HS-5 (cell line): ENCODE data around the gene ANKRD65.
"Not testable (repeated sequence)": the region's sequence is repeated elsewhere in the genome, so short reads cannot be mapped to it uniquely, and the experiment has no call there.

Source experiments
- DNase-seq: peaks from one replicate; pipeline ENCODE4 v3.0.0-alpha.2; 2012; ENCODE audit warnings: low read depth

ANKRD65 gene

DNA sequence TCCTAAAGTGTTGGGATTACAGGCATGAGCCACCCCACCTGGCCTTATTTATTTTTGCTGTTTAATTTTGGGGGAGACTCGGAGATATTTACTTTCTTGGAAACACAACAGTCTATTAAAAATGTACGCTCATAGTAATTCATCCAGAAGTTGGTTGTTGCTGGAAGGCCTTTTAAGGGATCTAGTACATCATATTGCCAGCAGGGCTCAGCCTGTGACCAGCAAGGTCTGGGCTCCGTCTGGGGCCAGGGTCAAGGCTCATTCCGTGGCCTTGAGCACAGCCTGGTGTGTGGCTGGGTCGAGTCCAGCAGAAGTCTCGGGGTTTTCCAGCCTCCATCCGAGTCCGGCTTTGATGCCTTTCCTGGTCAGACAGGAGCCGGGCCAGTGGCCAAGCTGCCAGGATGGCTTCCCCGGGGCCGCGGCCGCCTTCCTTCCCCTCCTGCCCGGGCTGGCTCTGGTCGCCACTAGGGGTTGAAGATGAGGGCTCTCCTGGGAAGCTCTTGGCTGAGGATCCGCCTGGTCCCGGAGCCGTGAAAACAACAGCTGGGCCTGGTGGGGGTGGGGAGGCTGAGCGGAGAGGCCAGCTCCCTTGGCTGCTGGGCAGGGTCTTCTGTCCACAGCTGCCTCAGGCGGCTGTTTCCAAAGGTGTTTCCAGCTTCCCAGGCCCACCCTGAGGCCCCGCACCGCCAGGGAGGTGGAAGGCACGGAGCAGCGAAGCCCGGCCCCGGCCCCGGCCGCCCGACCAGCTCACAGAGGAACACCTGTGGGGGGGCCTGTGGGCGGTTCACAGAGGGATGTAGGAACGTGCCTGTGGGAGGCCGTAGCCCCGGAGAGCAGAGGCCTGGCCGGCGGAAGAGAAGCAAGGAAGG is 9.3 kb upstream of the ANKRD65 start:
- DNase-seq = no peak

DNA sequence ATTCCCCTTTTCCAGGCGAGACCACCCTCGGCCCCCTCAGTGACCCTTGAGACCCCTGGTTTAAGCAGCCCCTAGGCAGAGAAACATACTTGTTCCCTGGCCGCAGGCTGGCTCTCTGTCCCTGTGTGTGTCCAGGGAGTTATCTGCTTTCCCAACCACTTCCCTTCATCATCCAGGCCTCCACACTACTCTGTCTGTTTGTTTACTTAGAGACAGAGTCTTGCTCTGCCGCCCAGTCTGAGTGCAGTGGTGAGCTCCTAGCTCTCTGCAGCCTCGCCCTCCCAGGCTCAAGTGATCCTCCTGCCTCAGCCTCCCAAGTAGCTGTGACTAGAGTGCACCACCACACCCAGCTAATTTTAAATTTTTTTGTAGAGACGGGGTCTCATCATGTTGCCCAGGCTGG is 8.6 kb upstream of the ANKRD65 start:
- DNase-seq = no peak

DNA sequence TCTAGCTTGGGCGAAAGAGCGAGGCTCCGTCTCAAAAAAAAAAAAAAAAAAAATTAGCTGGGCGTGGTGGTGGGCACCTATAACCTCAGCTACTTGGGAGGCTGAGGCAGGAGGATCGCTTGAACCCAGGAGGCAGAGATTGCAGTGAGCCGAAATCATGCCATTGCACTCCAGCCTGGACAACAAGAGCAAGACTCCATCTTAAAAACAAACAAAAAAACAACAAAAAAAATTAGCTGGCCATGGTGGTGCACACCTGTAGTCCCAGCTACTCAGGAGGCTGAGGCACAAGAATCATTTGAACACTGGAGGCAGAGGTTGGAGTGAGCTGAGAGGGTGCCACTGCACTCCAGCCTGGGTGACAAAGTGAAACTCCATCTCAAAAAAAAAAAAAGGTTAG is 7.9 kb upstream of the ANKRD65 start:
- not testable (repeated sequence) for DNase-seq

DNA sequence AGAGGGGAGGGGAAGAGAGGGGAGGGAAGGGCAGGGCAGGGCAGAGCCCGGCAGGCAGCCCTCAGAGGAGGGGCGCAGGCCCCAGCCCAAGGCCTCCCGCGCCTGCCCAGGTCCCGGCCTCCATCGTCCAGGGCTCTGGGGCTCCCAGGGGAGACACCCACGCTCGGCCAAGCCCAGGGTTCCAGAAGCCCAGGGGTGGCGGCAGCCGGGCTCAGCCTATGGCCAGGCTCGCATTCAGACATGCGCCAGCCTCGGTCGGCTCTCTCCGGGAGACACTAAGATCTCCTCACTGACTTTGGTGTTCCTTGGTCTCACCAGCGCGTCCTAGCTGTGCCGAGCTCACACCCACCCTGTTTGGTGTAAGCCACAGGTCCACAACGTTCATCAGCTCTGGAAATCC is 7.1 kb upstream of the ANKRD65 start:
- DNase-seq = no peak

DNA sequence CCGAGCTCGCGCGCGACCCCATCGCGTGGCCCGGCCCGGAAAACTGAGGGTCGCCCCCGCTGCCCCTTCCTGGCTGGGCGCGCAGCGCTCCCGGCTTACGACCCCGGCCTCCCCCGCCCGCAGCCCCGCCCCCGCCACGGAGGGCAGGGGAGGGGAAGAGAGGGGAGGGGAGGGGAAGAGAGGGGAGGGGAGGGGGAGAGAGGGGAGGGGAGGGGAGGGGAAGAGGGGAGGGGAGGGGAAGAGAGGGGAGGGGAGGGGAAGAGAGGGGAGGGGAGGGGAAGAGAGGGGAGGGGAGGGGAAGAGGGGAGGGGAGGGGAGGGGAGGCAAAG is 6.7 kb upstream of the ANKRD65 start:
- DNase-seq = no peak

DNA sequence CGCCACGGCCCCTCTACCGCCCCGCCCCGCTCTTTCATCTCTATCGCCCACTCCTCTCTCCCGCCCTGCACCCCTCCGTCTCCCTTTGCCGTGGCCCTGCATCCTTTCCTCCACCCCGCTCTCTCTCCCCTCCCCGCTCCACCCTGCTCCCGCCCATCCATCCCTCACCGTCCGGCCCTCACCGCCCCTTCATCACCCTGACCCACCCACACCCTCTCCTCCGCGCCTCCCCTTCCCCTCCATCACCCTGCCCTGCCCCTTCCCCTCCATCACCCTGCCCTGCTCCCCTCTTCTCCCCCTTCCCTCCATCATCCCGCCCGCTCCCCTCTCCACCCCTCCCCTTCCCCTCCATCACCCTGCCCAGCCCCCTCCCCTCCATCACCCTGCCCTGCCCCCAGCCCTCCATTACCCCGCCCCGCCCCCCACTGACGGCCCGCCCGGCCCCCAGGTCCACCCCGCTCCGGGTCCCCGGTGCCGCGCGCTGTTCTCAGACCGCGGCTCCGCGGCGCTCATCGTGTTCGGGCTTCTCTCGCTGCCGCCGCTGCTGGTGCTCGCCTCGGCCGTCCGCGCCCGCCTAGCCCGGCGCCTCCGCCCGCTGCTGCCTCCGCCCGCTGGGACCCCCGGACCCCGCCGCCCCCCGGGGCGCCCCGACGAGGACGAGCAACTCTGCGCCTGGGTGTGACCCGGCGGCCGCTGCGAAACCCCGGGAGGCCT is 6.2 kb upstream of the ANKRD65 start:
- no peak for DNase-seq

DNA sequence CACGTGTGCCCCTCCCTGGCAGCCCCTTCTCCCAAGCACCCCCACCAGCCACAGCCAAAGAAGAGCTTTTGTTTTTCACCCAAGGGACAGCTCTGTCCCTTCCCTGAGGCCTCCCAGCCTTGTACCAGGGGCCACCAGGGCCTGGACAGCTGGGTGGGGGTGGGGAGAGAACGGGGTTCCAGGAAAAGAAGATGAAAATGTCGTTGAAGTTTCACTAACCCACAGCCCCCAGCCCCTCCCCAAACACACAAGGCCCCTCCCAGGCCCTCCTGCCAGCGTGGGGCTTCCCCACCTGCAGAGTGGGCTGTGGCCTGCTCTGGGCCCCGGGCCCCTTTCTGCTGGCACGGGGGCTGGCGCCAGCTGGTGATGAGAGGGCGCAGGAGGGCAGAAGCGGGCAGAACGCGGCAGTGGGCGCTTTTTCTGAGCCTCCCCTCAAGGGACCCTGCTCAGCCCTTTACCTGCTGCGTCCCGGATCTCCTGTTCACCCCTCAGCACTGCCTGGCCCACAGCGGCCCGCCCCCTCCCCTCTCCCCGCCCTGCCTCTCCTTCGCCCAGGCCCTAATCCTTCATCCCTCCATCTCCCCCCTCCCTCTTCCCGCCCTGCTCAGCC is 5.5 kb upstream of the ANKRD65 start:
- DNase-seq = no peak

DNA sequence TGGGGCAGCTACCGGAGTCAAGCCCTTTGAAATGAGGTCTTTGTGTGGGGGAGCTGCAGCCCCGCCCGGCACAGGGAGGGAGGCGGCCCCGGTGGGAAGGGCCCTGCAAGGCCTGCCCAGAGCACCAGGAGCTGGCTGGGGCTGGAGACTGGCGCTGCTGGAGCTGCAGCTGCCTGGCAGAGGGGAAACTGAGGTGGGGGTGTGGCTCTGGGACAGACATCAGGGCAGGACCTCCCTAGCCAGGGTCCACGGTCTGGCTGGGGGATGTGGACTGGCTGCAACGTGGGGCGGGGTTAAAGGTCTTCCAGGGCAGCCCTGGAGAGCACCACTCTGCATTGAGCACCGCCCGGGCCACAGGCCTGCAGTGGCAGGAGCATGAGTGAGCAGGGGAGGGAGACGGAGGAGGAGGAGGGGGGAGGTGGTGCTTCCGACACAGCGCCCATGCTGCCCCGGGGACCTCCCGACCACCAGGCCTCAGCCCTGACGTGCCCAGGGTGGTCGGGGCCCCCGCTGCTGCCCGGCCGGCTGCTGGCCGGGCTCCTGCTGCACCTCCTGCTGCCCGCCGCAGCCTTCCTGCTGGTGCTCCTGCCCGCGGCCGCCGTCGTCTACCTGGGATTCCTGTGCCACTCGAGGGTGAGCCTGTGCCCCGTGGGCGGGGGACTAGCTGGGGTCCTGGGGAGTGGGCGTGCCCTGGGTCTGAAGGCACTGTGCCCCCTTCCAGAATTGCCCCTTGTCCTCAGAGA is 4.8 kb upstream of the ANKRD65 start:
- DNase-seq = no peak

DNA sequence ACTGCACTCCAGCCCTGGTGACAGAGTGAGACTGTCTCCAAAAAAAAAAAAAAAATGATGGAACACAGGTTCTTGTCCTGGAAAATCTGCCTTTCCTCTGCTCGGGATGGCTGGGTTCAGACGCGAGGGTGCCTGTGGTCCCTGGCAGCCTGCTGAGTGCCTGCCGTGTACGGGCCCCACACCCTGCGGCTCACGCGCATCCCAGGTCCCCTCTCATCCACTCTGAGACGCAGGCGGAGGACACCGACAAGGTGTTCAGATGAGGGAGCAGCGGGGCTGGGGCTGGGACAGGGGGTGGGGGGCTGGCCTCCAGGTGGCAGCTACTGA is 4.3 kb upstream of the ANKRD65 start:
- no peak for DNase-seq

DNA sequence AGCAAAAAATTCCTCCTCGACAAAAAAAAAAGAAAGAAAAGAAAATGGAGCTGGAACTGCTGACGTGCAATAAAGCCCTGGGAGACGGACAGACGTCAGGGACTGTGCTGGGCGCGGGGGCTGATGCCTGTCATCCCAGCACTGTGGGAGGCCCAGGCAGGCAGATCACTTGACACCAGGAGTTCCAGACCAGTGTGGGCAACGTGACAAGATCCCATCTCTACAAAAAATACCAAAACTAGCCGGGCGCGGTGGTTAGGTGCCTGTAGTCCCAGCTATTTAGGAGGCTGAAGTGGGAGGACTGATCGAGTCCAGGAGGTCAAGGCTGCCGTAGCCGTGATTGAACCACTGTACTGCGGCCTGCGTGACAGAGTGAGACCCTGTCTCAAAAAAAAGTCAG is 3.6 kb upstream of the ANKRD65 start:
- DNase-seq = no peak

DNA sequence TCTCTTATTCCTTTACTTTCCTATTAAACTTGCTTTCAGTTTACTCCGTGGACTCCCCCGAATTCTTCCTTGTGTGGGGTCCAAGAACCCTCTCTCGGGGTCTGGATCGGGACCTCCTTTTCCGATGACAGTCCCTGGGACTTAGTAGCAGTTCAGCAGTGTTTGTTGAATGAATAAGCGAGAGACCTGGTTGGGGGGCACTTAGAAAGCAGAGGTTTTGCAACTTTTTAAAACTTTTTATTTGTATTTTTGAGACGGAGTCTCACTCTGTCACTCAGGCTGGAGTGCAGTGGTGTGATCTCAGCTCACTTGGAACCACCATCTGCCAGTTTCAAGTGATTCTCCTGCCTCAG is 2.1 kb upstream of the ANKRD65 start:
- no peak for DNase-seq

DNA sequence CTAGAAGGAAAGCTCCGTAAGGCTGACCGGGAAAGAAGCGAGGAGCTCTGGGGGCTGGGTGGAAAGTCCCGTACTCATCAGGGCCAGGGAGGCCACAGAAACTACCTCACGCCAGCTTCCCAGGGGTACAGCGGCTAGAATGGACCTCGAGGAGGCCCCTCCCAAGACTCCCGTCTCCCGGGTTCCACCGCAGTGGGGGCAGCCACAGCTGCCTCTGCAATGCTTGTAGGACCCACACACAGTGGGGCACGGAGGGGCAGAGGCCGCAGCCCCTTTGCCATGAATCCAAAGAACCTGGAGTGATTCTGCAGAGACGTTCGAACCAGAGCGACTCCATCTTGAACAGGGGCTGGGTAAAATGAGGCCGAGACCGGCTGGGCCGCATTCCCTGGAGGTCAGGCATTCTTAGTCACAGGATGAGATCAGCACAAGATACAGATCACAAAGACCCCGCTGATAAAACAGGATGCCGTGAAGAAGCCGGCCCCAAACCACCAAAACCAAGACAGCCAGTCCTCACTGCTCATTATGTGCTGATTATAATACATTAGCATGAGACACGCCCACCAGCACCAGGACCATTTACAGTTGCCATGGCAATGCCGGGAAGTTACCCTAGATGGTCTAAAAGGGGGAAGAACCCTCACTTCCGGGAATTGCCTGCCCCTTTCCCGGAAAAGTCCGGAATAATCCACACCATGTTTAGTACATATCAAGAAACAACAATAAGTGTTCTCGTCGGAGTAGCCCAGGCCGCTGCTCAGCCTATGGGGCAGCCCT is 1.6 kb upstream of the ANKRD65 start:
- DNase-seq = no peak

DNA sequence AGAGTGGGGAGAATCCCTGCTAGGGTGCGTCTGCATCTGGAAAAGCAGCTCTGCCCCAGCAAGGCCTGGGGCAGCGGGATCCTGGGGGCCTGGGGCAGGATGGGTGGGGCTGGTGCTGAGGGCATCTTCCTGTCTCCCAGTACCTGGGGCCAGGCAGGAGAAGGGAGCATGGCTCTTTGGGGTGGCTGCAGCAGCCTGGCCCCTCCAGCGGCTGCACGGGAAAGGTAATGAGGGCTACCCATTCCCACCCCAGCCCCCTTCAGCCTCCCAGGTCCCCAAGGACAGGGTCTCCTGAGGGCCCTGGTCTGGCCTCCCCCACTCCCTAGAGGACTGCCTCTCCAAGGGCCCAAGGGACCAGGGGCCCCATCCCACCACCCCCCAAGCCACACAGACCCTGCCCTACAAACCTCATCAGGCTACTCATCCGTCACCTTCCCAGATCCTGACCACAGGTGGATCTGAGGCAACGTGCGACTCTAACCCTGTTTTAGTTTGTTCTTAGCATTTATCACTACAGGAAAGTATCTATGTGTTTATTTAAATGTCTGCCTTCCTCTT is 910 bp upstream of the ANKRD65 start:
- DNase-seq = no peak

DNA sequence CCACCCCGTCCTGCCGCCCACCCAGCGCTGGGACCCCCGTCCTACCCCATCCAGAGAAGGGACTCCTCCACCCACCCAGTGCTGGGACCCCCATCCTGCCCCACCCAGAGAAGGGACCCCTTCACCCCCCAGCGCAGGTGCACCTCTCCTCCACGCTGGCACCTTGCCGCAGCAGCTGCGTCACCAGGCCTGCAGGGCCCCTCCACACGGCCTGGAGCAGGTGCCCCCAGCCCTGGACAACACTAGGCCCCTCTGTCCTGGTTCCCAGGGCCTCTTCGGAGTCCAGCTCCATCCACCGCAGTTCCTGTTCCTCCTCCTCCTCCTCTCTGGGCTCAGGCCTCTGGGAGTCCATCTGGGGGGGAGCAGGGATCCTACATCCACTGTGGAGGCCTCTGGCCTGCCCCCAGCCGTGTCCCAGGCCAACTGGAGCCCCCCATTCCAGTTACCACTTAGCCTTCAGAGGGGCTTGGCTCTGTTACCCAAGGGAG is 378 bp downstream of the ANKRD65 start:
- DNase-seq = no peak

DNA sequence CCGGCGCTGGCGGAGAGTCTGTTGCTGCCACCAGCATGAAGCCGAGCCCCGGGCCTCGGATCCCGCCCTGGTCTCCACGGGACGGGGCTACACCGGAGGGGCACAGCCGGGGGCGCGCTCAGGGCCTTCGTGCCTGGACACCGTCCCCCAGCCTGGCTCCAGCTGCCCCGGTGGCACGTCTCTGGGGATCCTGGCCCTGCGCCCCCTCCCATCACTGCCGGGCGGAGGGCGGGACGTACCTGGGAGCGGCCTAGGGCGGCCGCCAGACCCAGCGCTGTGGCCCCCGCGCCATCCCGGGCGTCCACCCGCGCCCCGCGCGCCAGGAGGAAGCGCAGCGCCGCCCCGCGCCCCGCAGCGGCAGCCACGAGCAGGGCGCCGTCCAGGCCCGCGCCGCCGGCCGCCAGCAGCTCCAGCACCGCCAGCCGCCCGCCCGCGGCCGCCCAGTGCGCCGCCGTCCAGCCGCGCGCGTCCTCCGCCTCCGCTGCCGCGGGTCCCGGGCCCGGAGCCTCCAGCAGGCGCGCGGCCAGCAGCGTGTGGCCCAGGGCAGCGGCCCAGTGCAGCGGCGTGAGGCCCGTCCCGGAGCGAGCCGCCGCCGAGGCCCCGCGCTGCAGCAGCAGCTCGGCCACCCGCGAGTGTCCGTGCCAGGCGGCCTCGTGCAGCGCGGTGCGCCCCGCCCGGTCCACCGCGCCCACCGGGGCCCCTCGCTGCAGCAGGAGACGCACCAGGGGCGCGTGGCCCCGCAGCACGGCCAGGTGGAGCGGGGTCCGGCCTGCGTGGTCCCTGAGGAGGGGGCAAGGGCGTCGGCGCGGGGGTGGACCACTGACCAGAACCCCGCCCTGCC is 1.0 kb downstream of the ANKRD65 start:
- no peak for DNase-seq

DNA sequence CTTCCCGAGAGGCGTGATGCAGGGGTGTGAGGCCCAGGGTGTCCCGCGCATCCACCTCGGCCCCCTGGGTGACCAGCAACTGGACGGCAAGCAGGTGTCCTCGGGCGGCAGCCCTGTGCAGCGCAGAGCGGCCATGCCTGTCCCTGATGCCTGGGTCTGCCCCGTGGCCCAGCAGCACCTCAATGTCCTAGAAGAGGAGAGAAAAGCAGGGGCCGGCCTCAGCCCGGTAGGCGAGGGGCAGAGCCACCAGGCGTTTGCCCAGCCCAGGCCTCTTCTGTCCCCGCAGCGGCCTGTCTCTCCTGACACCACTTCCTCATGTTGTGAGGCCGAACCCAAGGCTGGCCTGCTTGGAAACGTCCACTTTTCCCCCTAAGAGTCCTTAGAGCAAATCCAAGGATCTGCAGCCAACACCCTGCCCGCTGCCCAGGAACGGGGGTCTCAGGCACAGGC is 1.7 kb downstream of the ANKRD65 start:
- no peak for DNase-seq

DNA sequence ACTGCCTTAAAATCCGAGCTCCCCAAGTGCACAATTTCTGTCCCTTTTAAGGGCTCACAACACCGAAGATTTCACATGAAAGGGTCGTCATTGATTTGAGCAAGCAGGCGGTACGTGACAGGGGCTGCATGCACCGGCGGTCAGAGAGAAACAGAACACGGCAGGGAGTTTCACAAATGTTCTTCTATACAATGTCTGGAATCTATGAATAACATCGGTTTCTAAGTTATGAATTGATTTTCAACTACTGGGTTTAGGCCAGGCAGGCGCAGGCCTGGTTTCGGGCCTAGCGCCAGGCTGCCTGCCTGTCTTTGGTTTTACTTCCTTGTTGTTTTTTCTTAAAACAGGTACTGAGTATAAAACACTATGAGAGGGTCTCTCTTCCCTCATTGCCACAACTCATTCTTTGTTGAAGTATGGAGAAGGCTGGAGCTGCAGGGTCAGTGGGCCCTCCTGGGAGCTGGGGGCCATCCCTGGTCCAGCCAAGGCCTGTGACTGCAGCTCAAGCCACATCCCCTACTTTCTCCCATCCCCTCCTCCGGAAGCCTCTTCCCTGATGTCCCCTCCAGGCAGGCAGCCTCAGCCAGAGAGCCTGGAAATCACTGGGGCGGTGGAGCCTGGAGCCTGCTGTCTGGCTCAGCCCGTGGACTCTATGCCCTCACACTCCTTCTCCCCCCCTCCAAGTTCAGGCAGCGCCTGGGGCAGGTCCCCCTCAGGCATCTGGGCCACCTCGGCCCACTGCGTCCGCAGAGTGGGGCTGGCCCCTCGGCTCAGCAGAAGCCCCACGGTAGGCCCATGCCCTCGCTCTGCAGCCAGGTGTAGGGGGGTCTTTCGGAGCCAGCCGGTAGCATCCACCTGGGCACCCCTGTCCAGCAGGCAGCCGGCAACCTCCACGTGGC is 2.4 kb downstream of the ANKRD65 start:
- DNase-seq = no peak

DNA sequence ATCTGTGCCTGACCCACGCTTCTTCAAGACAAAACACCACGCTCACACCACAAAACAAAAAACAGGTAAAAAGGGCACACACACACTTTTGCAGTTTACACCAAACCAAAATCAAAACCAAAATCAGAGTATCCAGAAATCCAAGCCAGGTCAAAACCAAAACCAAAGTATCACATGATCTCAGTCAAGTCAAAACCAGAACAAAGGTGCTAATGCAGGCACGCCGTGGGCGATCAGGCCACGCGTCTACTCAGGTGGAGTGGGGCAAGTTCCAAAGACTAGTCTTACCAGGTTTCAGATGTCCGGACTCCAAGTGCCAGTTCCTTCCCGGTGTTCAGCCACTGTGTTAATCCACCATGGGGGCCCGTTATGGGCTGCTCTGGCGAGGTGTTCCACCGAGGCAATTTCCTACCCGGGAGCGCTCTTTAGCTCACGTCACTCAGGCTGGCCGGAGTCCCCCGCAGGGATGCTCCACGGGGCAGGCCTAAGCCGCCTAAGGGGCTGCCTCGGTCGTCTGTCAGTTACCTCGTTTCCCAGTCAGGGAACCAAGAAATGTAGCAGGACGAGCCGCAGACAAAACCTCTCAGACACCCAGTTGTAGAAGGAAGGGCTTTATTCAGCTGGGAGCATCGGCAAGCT is 3.1 kb downstream of the ANKRD65 start:
- DNase-seq = not testable (repeated sequence)

DNA sequence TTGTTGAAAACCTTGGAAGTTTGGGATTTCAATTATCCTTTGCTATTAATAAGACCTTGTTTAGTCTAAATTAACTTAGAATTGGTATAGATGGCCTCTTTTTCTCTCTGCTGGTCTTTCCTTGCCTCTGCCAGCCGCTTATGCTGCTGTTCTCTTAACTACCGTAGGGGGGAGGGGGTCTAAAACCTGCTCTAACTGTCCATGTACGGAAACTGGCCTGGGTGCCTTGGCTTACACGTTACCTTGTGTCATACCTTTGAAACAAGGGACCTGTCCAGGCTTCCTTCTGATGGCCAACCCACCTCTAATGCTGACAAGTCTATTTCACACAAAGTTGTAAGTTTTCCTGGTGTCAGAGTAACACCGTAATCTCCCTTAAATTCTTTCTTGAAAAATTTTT is 3.7 kb downstream of the ANKRD65 start:
- not testable (repeated sequence) for DNase-seq
